GM21390 (cell line): ENCODE measurements around the gene PEX1.
"Not testable (repeated sequence)": the region's sequence is repeated elsewhere in the genome, so short reads cannot be mapped to it uniquely, and the experiment has no call there.

ENCODE experiments used
- ATAC-seq: cut with Tn5 transposase; IDR thresholded peaks from one replicate; pipeline ENCODE4 v1.9.1; 2021; ENCODE audit not compliant: unreplicated experiment

PEX1 gene

GRCh38 chr7:92461027-92462003 lies 67.0 kb downstream of the PEX1 start:
- peak; percentile 85 for ATAC-seq

- ATAC-seq = no peak
Observed at GRCh38 chr7:92460510-92460909, 67.8 kb downstream of the PEX1 start.

GRCh38 chr7:92460109-92460508 lies 68.2 kb downstream of the PEX1 start:
- no peak for ATAC-seq

GRCh38 chr7:92456236-92456635 lies 72.1 kb downstream of the PEX1 start:
- ATAC-seq = no peak

GRCh38 chr7:92451645-92452044 lies 76.7 kb downstream of the PEX1 start:
- ATAC-seq = no peak

- ATAC-seq = peak; percentile 56
Observed at GRCh38 chr7:92448205-92448747, 80.0 kb downstream of the PEX1 start.

GRCh38 chr7:92447345-92448204 lies 80.7 kb downstream of the PEX1 start, which contains the start of gene GATAD1:
Gene GATAD1 (plus strand): TSS chr7:92447482. CDS start chr7:92447730, 248 bp downstream.
- ATAC-seq = peak; percentile 84

- ATAC-seq = no peak
Observed at GRCh38 chr7:92446869-92447344, 81.4 kb downstream of the PEX1 start.

- not testable (repeated sequence) for ATAC-seq
Observed at GRCh38 chr7:92442720-92443119, 85.6 kb downstream of the PEX1 start.

GRCh38 chr7:92437956-92438491 lies 90.3 kb downstream of the PEX1 start:
- ATAC-seq = no peak
